SK-N-MC (cell line): Measurements from ENCODE around the gene MCUR1.

ENCODE experiments used
- DNase-seq: peaks from one replicate; pipeline ENCODE4 v3.0.0-alpha.2; 2011; ENCODE audit warnings: low read depth, low spot score
- H3K27ac ChIP-seq: fragments of 200-600 bp; sonication (generic); 2 replicates; pipeline ENCODE4 v1.5.1; 2016; ENCODE audit warnings: mixed run types
- H3K36me3 ChIP-seq: fragments of 200-600 bp; sonication (generic); 2 replicates; pipeline ENCODE4 v1.6.1; 2017; ENCODE audit warnings: antibody characterized with exemption, low read length, mixed read lengths; ENCODE audit not compliant: insufficient read depth
- H3K4me3 ChIP-seq: fragments of 200-600 bp; sonication (generic); 2 replicates; pipeline ENCODE4 v1.5.1; 2016
- H3K9ac ChIP-seq: fragments of 200-600 bp; sonication (generic); 2 replicates; pipeline ENCODE4 v1.8.0; 2017; ENCODE audit warnings: mixed run types, mixed read lengths; ENCODE audit not compliant: insufficient read length
- H3K9me3 ChIP-seq: fragments of 200-600 bp; sonication (generic); 2 replicates; pipeline ENCODE4 v1.6.1; 2017; ENCODE audit warnings: low read depth, mild to moderate bottlenecking, antibody characterized with exemption, low read length, moderate library complexity, mixed read lengths
- EZH2 ChIP-seq: fragments of 200-600 bp; sonication (generic); IDR thresholded peaks from one replicate; pipeline ENCODE4 v1.6.1; 2017; ENCODE audit warnings: antibody characterized with exemption
- FOXP2 ChIP-seq: optimal IDR thresholded peaks from 2 replicates; pipeline ENCODE3; 2011; ENCODE audit warnings: mild to moderate bottlenecking, moderate library complexity; ENCODE audit not compliant: insufficient read depth; ENCODE audit errors: extremely low read length, control extremely low read depth
- POLR2AphosphoS5 ChIP-seq: IDR thresholded peaks from 2 replicates; pipeline ENCODE4 v1.6.1; 2012; ENCODE audit warnings: mild to moderate bottlenecking, low read depth, low read length, borderline replicate concordance

Gene MCUR1

DNA sequence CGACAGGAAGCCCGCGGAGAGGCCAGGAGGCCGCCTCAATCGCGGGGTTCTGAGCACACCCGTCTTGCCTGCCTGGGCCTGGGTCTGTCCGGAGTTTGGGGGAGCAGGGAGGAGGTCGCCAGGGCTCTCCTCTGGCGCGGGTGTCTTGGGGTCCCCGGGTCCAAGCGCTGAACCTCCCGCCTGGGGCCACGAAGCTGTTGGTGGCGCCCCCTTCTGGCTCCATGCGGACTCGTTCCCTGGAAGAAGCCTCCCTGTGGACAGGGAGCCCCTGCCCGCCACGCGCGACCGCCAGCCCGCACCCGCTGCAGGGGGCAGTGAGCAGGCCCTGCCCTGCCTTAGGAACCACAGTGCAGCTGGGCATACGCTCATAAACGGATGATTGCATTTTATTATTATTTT is 44.7 kb downstream of the MCUR1 start:
- Histone ChIP-seq H3K4me3 (no peak overlapping the region), H3K9me3 (no peaks in the 10 kb centered on the region), H3K9ac (no peak overlapping the region), H3K36me3 (no peaks in the 10 kb centered on the region), H3K27ac (no peak overlapping the region)
- DNase-seq: no peak
- no peak for TF ChIP-seq FOXP2
- no peak for TF ChIP-seq EZH2
- no peak for TF ChIP-seq POLR2AphosphoS5

GRCh38 chr6:13769034-13769654 is 45.2 kb downstream of the MCUR1 start:
- no peak for TF ChIP-seq FOXP2
- no peak for TF ChIP-seq EZH2
- no peak for TF ChIP-seq POLR2AphosphoS5
- Histone ChIP-seq H3K9me3 (no peaks in the 10 kb centered on the region), H3K9ac (no peak overlapping the region), H3K27ac (no peak overlapping the region), H3K4me3 (no peak overlapping the region), H3K36me3 (no peaks in the 10 kb centered on the region; the same call in 1 of the 2 replicates)
- no peak for DNase-seq

DNA sequence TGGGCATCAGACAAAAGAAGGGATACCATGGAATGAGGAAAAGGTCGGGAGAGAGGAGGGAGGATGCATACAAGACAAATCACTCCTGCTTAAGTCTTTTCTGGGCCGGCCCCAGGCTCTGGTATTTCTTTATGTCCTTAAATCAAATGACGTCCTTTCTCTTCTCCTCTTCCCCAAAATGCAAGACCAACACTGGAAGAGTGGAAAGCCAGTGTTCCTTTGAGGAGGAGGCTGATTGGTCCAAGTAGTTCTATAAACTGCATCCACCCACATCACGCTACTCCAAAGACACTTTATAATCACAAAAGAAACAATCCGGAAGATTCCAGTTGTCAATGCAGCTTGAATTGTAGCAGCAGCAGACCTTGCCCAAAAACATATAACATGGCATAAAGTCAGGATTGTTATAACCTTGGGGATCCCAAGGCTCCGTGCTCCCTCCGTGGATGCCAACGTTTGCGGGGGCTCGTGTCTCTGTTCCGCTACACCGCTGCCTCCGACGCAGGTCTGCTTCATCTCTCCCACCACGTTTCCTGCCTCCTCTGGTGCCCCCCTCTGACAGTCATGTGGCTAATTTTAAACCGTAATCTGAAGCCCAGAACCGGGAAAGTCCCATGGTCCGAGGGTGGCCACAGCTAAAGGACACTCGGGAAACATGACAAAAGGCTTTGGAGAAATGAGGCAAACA is 47.1 kb downstream of the MCUR1 start:
- no peak for TF ChIP-seq FOXP2
- TF ChIP-seq EZH2: no peak
- no peak for TF ChIP-seq POLR2AphosphoS5
- DNase-seq: no peak
- no peaks in the 10 kb centered on the region for H3K9me3 ChIP-seq
- no peak overlapping the region for H3K27ac ChIP-seq
- no peaks in the 10 kb centered on the region; the same call in 1 of the 2 replicates for H3K36me3 ChIP-seq
- H3K9ac ChIP-seq: no peak overlapping the region
- no peak overlapping the region for H3K4me3 ChIP-seq

- Histone ChIP-seq H3K9me3 (no peaks in the 10 kb centered on the region), H3K36me3 (no peaks in the 10 kb centered on the region; the same call in 1 of the 2 replicates), H3K9ac (no peak overlapping the region), H3K27ac (peak overlapping the region; percentile 65; the same call in 1 of the 2 replicates), H3K4me3 (no peak overlapping the region)
- no peak for DNase-seq
- no peak for TF ChIP-seq FOXP2
- no peak for TF ChIP-seq POLR2AphosphoS5
- TF ChIP-seq EZH2: no peak
Measured at GRCh38 chr6:13766201-13766634, 48.1 kb downstream of the MCUR1 start.

DNA sequence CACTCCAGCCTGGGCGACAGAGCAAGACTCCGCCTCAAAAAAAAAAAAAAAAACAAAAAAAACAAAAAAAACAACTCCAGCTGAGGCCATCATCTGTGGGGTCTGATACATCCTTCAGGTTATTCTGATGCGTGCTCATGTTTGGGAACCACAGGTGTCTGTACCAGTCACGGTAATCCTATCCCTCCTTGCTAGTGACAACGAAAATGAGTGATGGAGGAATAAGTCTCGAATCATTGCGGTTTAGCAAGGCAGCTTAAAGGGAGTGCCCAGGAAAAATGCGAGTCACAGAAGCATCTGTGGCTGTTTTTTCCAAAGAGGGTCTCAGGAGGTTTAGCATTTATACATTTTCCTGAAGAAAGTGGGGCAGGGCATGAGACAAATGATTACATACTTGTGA is 48.8 kb downstream of the MCUR1 start:
- no peak overlapping the region for H3K9ac ChIP-seq
- no peak overlapping the region; the same call in 1 of the 2 replicates for H3K4me3 ChIP-seq
- H3K9me3 ChIP-seq: no peaks in the 10 kb centered on the region
- peak overlapping the region; percentile 65 for H3K27ac ChIP-seq
- no peaks in the 10 kb centered on the region; the same call in 1 of the 2 replicates for H3K36me3 ChIP-seq
- TF ChIP-seq POLR2AphosphoS5 (no peak), FOXP2 (no peak), EZH2 (no peak)
- DNase-seq: no peak

DNA sequence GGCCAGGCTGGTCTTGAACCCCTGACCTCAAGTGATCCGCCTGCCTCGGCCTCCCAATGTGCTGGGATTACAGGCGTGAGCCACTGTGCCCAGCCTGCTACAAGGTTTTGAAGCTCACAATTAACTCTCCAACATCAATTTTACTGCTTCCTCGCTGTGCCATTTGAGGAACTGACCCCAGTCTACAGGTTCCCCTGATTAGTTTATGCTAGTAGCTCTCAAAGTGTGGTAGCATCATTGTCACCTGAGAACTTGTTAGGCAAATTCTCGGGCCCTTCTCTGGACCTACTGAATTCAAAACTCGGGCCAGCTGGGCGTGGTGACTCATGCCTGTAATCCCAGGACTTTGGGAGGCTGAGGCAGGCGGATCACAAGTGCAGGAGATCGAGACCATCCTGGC is 49.4 kb downstream of the MCUR1 start:
- no peak for DNase-seq
- H3K4me3 ChIP-seq: no peak overlapping the region
- no peaks in the 10 kb centered on the region; the same call in 1 of the 2 replicates for H3K36me3 ChIP-seq
- no peak overlapping the region for H3K9ac ChIP-seq
- no peak overlapping the region for H3K27ac ChIP-seq
- no peaks in the 10 kb centered on the region for H3K9me3 ChIP-seq
- TF ChIP-seq POLR2AphosphoS5 (no peak), FOXP2 (no peak), EZH2 (no peak)

DNA sequence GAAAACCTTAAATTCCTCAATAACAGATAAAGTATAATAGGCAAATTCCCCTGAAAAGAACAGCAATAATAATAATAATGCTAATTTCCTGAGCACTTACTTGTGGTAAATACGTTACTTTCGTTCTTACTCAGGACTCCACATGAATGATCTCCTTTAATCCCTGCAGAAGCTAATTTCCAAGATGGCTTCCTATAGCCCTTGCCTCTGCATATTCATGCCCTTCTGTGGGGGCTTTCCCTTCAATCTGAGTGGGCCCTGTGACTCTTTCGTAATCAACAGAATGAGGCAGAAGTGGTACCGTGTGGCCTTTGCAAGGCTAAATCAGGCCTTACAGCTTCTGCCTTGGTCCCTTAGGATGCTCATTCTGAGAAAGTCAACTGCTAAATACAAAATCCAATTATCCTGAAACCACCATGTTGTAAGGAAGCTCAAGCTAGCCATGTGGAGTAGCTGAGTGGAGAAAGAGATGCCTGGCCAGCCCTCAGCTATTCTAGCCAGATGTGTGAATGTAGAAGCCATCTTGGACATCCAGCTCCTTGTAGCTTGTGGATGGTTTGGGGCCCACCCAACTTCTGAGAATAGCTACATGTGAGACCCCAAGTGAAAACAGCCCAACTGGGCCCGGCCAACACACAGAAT is 50.5 kb downstream of the MCUR1 start:
- H3K9me3 ChIP-seq: no peaks in the 10 kb centered on the region
- TF ChIP-seq EZH2 (no peak), POLR2AphosphoS5 (no peak), FOXP2 (no peak)
- no peaks in the 10 kb centered on the region; the same call in 1 of the 2 replicates for H3K36me3 ChIP-seq
- no peak overlapping the region for H3K4me3 ChIP-seq
- no peak for DNase-seq
- peak overlapping the region; percentile 72 for H3K9ac ChIP-seq
- peak overlapping the region; percentile 99 for H3K27ac ChIP-seq
